NB4 (cell line): ENCODE measurements around the gene SEC61A2.

Experiments
- MYC ChIP-seq: IDR thresholded peaks from 2 replicates; pipeline ENCODE4 v1.6.1; 2011; ENCODE audit warnings: low read depth, low read length
- POLR2A ChIP-seq: IDR thresholded peaks from 2 replicates; pipeline ENCODE4 v1.6.1; 2011; ENCODE audit warnings: mild to moderate bottlenecking; ENCODE audit not compliant: insufficient read length; ENCODE audit errors: extremely low read depth
- TF ChIP-seq, protein P1 (sequence below): IDR thresholded peaks from one replicate; pipeline ENCODE4 v1.5.1; 2012; ENCODE audit warnings: low read depth, low read length
- TF ChIP-seq, protein P2 (sequence below): IDR thresholded peaks from 2 replicates; pipeline ENCODE4 v1.6.1; 2011; ENCODE audit warnings: low read depth, low read length

DNA sequence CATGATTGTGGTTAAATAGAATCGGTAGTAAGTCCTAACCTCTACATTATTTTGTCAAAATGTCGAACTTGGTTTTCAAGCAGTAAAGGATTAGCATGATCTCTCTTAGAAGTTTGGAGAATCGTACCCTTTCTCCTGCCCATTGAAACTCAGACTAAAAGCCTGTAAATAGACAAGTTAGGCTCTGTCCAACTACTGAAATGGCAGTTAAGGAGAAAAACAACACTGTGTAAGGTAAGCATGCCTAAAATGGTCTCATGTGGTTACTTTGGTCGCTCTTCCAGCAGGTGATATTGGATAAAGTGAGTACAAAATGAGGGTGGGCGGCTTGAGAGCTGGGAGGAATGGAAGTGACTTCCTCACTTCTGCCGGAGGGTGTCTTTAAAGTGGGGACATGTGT is 25.0 kb downstream of the SEC61A2 start:
- TF ChIP-seq, protein P1, sequence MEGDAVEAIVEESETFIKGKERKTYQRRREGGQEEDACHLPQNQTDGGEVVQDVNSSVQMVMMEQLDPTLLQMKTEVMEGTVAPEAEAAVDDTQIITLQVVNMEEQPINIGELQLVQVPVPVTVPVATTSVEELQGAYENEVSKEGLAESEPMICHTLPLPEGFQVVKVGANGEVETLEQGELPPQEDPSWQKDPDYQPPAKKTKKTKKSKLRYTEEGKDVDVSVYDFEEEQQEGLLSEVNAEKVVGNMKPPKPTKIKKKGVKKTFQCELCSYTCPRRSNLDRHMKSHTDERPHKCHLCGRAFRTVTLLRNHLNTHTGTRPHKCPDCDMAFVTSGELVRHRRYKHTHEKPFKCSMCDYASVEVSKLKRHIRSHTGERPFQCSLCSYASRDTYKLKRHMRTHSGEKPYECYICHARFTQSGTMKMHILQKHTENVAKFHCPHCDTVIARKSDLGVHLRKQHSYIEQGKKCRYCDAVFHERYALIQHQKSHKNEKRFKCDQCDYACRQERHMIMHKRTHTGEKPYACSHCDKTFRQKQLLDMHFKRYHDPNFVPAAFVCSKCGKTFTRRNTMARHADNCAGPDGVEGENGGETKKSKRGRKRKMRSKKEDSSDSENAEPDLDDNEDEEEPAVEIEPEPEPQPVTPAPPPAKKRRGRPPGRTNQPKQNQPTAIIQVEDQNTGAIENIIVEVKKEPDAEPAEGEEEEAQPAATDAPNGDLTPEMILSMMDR: no peak
- TF ChIP-seq, protein P2, sequence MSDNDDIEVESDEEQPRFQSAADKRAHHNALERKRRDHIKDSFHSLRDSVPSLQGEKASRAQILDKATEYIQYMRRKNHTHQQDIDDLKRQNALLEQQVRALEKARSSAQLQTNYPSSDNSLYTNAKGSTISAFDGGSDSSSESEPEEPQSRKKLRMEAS: no peak
- TF ChIP-seq POLR2A: no peak
- TF ChIP-seq MYC: no peak
